Measurements from ENCODE around the gene NBL1. TPM values are rescaled to one million over a fixed set of nuclear protein-coding genes. Genes with fewer than 3 reads are reported as not detected.

Gene NBL1
- total and polyA plus RNA-seq, 9 of the 15 experiments (the other 6 are each of a cell fraction or from before 2014, with no cell fraction given) = 0.10 to 3.7 (median 1.8) TPM; not detected in 1

DNA sequence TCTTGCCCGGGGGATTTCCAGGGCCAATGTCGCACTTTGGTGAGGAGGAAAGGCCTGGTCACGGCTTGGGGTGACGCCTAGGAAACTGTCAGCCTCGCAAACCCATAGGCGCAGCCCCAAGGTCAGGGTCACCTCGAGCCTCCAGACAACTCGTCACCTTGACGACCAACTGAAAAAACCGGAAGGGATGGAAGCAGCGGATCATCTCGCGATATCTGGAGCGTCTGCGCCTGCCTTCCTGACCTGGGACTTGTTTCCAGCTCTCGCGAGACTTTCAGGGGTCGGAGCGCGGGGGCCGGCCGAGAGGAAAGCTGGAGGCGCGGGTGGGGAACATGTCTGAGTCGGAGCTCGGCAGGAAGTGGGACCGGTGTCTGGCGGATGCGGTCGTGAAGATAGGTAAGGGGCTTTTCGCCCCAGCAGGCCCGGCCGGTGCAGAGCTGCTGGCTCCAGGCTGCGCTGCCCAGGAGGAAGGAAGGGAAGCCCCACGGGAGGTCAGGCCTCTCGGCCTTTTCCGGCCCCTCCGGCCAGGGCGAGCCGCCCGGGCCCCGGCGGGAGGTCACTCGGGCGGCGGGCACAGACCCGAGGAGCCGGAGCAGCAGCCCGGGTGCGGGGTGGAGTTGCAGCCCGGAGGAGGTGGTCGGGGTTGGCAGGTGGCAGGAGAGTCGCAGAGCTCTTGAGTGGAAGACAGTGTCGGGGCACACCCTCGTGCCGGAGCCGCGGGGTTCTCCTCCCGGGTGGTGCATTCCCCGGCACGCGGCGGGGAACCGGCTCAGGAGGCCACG lies 47.2 kb upstream of the NBL1 start (continued):
- TF ChIP-seq, protein P1, sequence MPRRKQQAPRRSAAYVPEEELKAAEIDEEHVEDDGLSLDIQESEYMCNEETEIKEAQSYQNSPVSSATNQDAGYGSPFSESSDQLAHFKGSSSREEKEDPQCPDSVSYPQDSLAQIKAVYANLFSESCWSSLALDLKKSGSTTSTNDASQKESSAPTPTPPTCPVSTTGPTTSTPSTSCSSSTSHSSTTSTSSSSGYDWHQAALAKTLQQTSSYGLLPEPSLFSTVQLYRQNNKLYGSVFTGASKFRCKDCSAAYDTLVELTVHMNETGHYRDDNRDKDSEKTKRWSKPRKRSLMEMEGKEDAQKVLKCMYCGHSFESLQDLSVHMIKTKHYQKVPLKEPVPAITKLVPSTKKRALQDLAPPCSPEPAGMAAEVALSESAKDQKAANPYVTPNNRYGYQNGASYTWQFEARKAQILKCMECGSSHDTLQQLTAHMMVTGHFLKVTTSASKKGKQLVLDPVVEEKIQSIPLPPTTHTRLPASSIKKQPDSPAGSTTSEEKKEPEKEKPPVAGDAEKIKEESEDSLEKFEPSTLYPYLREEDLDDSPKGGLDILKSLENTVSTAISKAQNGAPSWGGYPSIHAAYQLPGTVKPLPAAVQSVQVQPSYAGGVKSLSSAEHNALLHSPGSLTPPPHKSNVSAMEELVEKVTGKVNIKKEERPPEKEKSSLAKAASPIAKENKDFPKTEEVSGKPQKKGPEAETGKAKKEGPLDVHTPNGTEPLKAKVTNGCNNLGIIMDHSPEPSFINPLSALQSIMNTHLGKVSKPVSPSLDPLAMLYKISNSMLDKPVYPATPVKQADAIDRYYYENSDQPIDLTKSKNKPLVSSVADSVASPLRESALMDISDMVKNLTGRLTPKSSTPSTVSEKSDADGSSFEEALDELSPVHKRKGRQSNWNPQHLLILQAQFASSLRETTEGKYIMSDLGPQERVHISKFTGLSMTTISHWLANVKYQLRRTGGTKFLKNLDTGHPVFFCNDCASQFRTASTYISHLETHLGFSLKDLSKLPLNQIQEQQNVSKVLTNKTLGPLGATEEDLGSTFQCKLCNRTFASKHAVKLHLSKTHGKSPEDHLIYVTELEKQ (CRISPR knock-in tag; IDR thresholded peaks at IDR 0.05) = no peak
- TF ChIP-seq POLR2AphosphoS2 (IDR thresholded peaks at IDR 0.05; ENCODE audit: low read length) (no peak), CBFA2T3 (IDR thresholded peaks at IDR 0.05) (no peak), EP300 (IDR thresholded peaks at IDR 0.05; ENCODE audit: low read length) (peak; percentile 47; the same call in 1 of the 2 replicates), SMAD4 (CRISPR knock-in tag; conservative IDR thresholded peaks at IDR 0.05) (0 out of 2 replicates have a peak, but pooled peaks have one; percentile 55), EWSR1 (IDR thresholded peaks at IDR 0.05; ENCODE audit: borderline replicate concordance, low read depth, partially characterized antibody) (no peak), ZNF24 (IDR thresholded peaks at IDR 0.05) (0 out of 2 replicates have a peak, but pooled peaks have one; percentile 5), ARID2 (IDR thresholded peaks at IDR 0.05) (no peak), MAZ (CRISPR knock-in tag; conservative IDR thresholded peaks at IDR 0.05 in 1 of 2, IDR thresholded peaks at IDR 0.05 in 1 of 2) (peak; percentile 81 to 88; a peak in 3 of 4 replicates), SIN3B (IDR thresholded peaks at IDR 0.05; ENCODE audit: low read depth) (peak; percentile 45; the same call in 1 of the 2 replicates), ZNF586 (CRISPR knock-in tag; conservative IDR thresholded peaks at IDR 0.05) (no peak), MAFG (tag; conservative IDR thresholded peaks at IDR 0.05) (no peak)
- TF ChIP-seq, protein P2, sequence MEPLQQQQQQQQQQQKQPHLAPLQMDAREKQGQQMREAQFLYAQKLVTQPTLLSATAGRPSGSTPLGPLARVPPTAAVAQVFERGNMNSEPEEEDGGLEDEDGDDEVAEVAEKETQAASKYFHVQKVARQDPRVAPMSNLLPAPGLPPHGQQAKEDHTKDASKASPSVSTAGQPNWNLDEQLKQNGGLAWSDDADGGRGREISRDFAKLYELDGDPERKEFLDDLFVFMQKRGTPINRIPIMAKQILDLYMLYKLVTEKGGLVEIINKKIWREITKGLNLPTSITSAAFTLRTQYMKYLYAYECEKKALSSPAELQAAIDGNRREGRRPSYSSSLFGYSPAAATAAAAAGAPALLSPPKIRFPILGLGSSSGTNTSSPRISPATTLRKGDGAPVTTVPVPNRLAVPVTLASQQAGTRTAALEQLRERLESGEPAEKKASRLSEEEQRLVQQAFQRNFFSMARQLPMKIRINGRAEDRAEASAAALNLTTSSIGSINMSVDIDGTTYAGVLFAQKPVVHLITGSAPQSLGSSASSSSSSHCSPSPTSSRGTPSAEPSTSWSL (CRISPR knock-in tag; IDR thresholded peaks at IDR 0.05; ENCODE audit: borderline replicate concordance) = no peak
- TF ChIP-seq, protein P3, sequence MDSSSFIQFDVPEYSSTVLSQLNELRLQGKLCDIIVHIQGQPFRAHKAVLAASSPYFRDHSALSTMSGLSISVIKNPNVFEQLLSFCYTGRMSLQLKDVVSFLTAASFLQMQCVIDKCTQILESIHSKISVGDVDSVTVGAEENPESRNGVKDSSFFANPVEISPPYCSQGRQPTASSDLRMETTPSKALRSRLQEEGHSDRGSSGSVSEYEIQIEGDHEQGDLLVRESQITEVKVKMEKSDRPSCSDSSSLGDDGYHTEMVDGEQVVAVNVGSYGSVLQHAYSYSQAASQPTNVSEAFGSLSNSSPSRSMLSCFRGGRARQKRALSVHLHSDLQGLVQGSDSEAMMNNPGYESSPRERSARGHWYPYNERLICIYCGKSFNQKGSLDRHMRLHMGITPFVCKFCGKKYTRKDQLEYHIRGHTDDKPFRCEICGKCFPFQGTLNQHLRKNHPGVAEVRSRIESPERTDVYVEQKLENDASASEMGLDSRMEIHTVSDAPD (CRISPR knock-in tag; IDR thresholded peaks at IDR 0.05) = no peak
- TF ChIP-seq, protein P4, sequence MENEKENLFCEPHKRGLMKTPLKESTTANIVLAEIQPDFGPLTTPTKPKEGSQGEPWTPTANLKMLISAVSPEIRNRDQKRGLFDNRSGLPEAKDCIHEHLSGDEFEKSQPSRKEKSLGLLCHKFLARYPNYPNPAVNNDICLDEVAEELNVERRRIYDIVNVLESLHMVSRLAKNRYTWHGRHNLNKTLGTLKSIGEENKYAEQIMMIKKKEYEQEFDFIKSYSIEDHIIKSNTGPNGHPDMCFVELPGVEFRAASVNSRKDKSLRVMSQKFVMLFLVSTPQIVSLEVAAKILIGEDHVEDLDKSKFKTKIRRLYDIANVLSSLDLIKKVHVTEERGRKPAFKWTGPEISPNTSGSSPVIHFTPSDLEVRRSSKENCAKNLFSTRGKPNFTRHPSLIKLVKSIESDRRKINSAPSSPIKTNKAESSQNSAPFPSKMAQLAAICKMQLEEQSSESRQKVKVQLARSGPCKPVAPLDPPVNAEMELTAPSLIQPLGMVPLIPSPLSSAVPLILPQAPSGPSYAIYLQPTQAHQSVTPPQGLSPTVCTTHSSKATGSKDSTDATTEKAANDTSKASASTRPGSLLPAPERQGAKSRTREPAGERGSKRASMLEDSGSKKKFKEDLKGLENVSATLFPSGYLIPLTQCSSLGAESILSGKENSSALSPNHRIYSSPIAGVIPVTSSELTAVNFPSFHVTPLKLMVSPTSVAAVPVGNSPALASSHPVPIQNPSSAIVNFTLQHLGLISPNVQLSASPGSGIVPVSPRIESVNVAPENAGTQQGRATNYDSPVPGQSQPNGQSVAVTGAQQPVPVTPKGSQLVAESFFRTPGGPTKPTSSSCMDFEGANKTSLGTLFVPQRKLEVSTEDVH (IDR thresholded peaks at IDR 0.05; ENCODE audit: low read depth, partially characterized antibody) = no peak
- TF ChIP-seq, protein P5, sequence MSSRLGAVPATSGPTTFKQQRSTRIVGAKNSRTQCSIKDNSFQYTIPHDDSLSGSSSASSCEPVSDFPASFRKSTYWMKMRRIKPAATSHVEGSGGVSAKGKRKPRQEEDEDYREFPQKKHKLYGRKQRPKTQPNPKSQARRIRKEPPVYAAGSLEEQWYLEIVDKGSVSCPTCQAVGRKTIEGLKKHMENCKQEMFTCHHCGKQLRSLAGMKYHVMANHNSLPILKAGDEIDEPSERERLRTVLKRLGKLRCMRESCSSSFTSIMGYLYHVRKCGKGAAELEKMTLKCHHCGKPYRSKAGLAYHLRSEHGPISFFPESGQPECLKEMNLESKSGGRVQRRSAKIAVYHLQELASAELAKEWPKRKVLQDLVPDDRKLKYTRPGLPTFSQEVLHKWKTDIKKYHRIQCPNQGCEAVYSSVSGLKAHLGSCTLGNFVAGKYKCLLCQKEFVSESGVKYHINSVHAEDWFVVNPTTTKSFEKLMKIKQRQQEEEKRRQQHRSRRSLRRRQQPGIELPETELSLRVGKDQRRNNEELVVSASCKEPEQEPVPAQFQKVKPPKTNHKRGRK (tag; IDR thresholded peaks at IDR 0.05) = no peak
